ENCODE results near the gene ODAD2. TPM values are rescaled to one million over a fixed set of nuclear protein-coding genes. Genes with fewer than 3 reads are reported as not detected.
A peak's percentile ranks its signal among the peaks of the same experiment; 100 is the strongest.

The ODAD2 gene
- total RNA-seq, 1 experiment from 2014 or later, result 20.4 TPM

DNA sequence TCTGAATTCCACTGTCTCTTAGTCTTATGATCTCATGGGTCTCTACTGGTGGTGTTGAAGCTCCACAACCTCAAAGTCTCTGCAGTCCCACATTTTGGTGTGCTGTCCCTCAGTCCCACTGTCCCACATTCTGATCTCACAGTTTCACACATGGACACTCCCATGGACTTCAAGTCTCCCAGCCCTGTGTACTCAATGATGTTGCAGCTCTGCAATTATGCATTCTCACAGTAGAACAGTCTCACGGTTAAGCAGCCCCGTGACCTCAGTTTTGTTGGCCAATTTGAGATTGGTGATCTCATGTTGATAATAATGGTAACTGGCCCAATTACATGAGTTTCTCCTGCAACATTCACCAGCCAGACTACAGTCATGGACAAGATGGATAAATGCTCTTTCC, 109.4 kb downstream of the ODAD2 start:
- no peak for TF ChIP-seq CBX3 (IDR thresholded peaks at IDR 0.05; ENCODE audit: low read depth)

GRCh38 chr10:27884185-27884641, 114.7 kb downstream of the ODAD2 start:
- ATAC-seq (no peak), DNase-seq (ENCODE audit: low read depth, low spot score) (no peak)
- H3K27me3 ChIP-seq (ENCODE audit: insufficient read depth, low read length), result no peaks in the 10 kb centered on the region
- peaks cover 0 to 3% of the 10 kb centered on the region in 2 experiments; a peak in 2 of 4 replicates for H3K4me1 ChIP-seq (ENCODE audit: control insufficient read depth in 1 of 2, insufficient read depth in 2 of 2, low read length in 2 of 2)
- H3K36me3 ChIP-seq (ENCODE audit: control insufficient read depth in 1 of 2, insufficient read depth in 2 of 2, low read length in 2 of 2), result no peaks in the 10 kb centered on the region
- ChIA-PET RAD21 (ENCODE audit: low non-redundant PET in 1 of 2, low total read pairs in 2 of 2, uncharacterized antibody in 2 of 2, unreplicated experiment in 2 of 2) (no interaction called here), POLR2A (no interaction called here), CTCF (no interaction called here)
- TF ChIP-seq REST (IDR thresholded peaks at IDR 0.05; ENCODE audit: low read depth) (no peak), CBX3 (IDR thresholded peaks at IDR 0.05; ENCODE audit: low read depth) (no peak), EZH2 (IDR thresholded peaks at IDR 0.05) (no peak), SIN3A (IDR thresholded peaks at IDR 0.05; ENCODE audit: low read depth) (no peak), EGR1 (IDR thresholded peaks at IDR 0.05; ENCODE audit: low read depth) (no peak), CTCF (IDR thresholded peaks at IDR 0.05 in 2 of 3, conservative IDR thresholded peaks at IDR 0.05 in 1 of 3; ENCODE audit: borderline replicate concordance in 1 of 3, insufficient read depth in 1 of 3, low read depth in 2 of 3, low read length in 2 of 3) (no peak), YY1 (IDR thresholded peaks at IDR 0.05; ENCODE audit: extremely low read depth, insufficient replicate concordance, low read depth, low read length) (no peak), SP1 (IDR thresholded peaks at IDR 0.05; ENCODE audit: low read depth) (no peak), FOSL1 (IDR thresholded peaks at IDR 0.05; ENCODE audit: low read depth) (no peak), CEBPB (IDR thresholded peaks at IDR 0.05; ENCODE audit: low read depth) (no peak), EZH2phosphoT487 (IDR thresholded peaks at IDR 0.05; ENCODE audit: borderline replicate concordance) (no peak)
- TF ChIP-seq, protein P1, sequence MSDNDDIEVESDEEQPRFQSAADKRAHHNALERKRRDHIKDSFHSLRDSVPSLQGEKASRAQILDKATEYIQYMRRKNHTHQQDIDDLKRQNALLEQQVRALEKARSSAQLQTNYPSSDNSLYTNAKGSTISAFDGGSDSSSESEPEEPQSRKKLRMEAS (IDR thresholded peaks at IDR 0.05), result no peak
- TF ChIP-seq, protein P2, sequence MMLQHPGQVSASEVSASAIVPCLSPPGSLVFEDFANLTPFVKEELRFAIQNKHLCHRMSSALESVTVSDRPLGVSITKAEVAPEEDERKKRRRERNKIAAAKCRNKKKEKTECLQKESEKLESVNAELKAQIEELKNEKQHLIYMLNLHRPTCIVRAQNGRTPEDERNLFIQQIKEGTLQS (IDR thresholded peaks at IDR 0.05), result no peak
- intact Hi-C loops (cut with micrococcal nuclease), result no loop called here
- no peaks in the 10 kb centered on the region for H4K20me1 ChIP-seq (ENCODE audit: insufficient read depth)
- peak overlapping the region; percentile 15; the same call in 1 of the 2 replicates for H3K27ac ChIP-seq (ENCODE audit: low read depth, low read length)
- H3K4me2 ChIP-seq (ENCODE audit: low read length), result no peak overlapping the region
- BruUV-seq (replicated peaks), result no TSS peak
- no peak overlapping the region for H3K9ac ChIP-seq (ENCODE audit: low read length)
- H3K9me2 ChIP-seq (ENCODE audit: insufficient read depth), result no peaks in the 10 kb centered on the region
- peak overlapping the region; percentile 56 for H2AFZ ChIP-seq (ENCODE audit: low read depth, low read length, poor library complexity, severe bottlenecking)
- no peak overlapping the region for H3K4me3 ChIP-seq (replicated peaks in 1 of 2; ENCODE audit: low read depth in 1 of 2, low read length in 2 of 2)
- H3K9me3 ChIP-seq (ENCODE audit: control insufficient read depth in 1 of 2, insufficient read depth in 1 of 2, low read depth in 1 of 2, low read length in 2 of 2), result no peaks in the 10 kb centered on the region
- H3K79me2 ChIP-seq (ENCODE audit: insufficient read depth, low read length), result no peaks in the 10 kb centered on the region

More for the DNA sequence above, 109.4 kb downstream of the ODAD2 start:
- H3K9ac ChIP-seq (ENCODE audit: low read length), result no peak overlapping the region
- peaks cover 27 to 33% of the 10 kb centered on the region in 2 experiments for H3K4me1 ChIP-seq (ENCODE audit: control insufficient read depth in 1 of 2, insufficient read depth in 2 of 2, low read length in 2 of 2)
- H3K27me3 ChIP-seq (ENCODE audit: insufficient read depth, low read length), result no peaks in the 10 kb centered on the region
- no peaks in the 10 kb centered on the region for H4K20me1 ChIP-seq (ENCODE audit: insufficient read depth)
- H3K4me2 ChIP-seq (ENCODE audit: low read length), result no peak overlapping the region
- no peak overlapping the region for H3K27ac ChIP-seq (ENCODE audit: low read depth, low read length)
- DNase-seq (ENCODE audit: low read depth, low spot score) (no peak), ATAC-seq (no peak)
- BruUV-seq (replicated peaks), result no TSS peak
- H3K79me2 ChIP-seq (ENCODE audit: insufficient read depth, low read length), result no peaks in the 10 kb centered on the region
- CTCF ChIA-PET, result no interaction called here
- RAD21 ChIA-PET (ENCODE audit: low non-redundant PET in 1 of 2, low total read pairs in 2 of 2, uncharacterized antibody in 2 of 2, unreplicated experiment in 2 of 2), result no interaction called here
- no peaks in the 10 kb centered on the region for H3K9me2 ChIP-seq (ENCODE audit: insufficient read depth)
- no peaks in the 10 kb centered on the region for H3K9me3 ChIP-seq (ENCODE audit: control insufficient read depth in 1 of 2, insufficient read depth in 1 of 2, low read depth in 1 of 2, low read length in 2 of 2)
- H2AFZ ChIP-seq (ENCODE audit: low read depth, low read length, poor library complexity, severe bottlenecking), result no peak overlapping the region
- H3K4me3 ChIP-seq (replicated peaks in 1 of 2; ENCODE audit: low read depth in 1 of 2, low read length in 2 of 2), result no peak overlapping the region
- POLR2A ChIA-PET, result no interaction called here
- H3K36me3 ChIP-seq (ENCODE audit: control insufficient read depth in 1 of 2, insufficient read depth in 2 of 2, low read length in 2 of 2), result no peaks in the 10 kb centered on the region
- intact Hi-C loops (cut with micrococcal nuclease), result no loop called here

All from HCT116 (cell line).